SK-N-SH (cell line): ENCODE data around the gene AKAP6. TPM values are rescaled to one million over a fixed set of nuclear protein-coding genes. Genes with fewer than 3 reads are reported as not detected.

Experiments
- CTCF ChIA-PET: fragments of 300-600, 350-600 bp; formaldehyde crosslinking; extraction: SDS; loops from one replicate; lab custom pipeline; 2021; lab: Yijun Ruan, JAX
- POLR2A ChIA-PET: fragments of 350-600 bp; sonication (Branson Sonifier 250); formaldehyde crosslinking; extraction: SDS; loops from one replicate; lab custom pipeline; 2020; ENCODE audit warnings: antibody characterized with exemption, inconsistent platforms; lab: Yijun Ruan, JAX
- DNase-seq: peaks from one replicate; pipeline ENCODE4 v3.0.0; 2012
- H2AFZ ChIP-seq: fragments of 200-600 bp; sonication (generic); 2 replicates; pipeline ENCODE4 v1.8.1; 2016; ENCODE audit warnings: antibody characterized with exemption, mild to moderate bottlenecking, low read depth
- H3F3A ChIP-seq: fragments of 200-600 bp; sonication (generic); replicated peaks from 2 replicates; pipeline ENCODE3; 2016; ENCODE audit warnings: antibody characterized with exemption, mild to moderate bottlenecking; ENCODE audit not compliant: insufficient read depth
- H3K27ac ChIP-seq, 2 experiments: fragments of 200-500 bp in 1 of 2; fragments of 200-600 bp in 1 of 2; sonication (Bioruptor generic) in 1 of 2; sonication (generic), shearing (Covaris generic) in 1 of 2; 2 replicates each; pipeline versions ENCODE4 v1.5.1 to v1.6.1; 2014 to 2016; ENCODE audit warnings: low read depth in 2 of 2, inconsistent platforms in 1 of 2, low read length in 1 of 2, mild to moderate bottlenecking in 1 of 2, mixed read lengths in 1 of 2
- H3K27me3 ChIP-seq: fragments of 200-600 bp; sonication (generic), shearing (Covaris generic); 2 replicates; pipeline ENCODE4 v1.6.1; 2016; ENCODE audit warnings: mixed run types; ENCODE audit not compliant: insufficient read depth
- H3K36me3 ChIP-seq, 2 experiments: fragments of 200-500 bp in 1 of 2; fragments of 200-600 bp in 1 of 2; sonication (Bioruptor generic) in 1 of 2; sonication (generic) in 1 of 2; replicated peaks in 1 of 2; 2 replicates each; pipeline versions ENCODE3 to v1.5.1; 2014 to 2016; ENCODE audit warnings: low read length in 1 of 2, mild to moderate bottlenecking in 1 of 2; ENCODE audit not compliant: insufficient read depth in 2 of 2, control insufficient read depth in 1 of 2
- H3K4me1 ChIP-seq, 2 experiments: fragments of 200-500 bp in 1 of 2; fragments of 200-600 bp in 1 of 2; sonication (Bioruptor generic) in 1 of 2; sonication (generic), shearing (Covaris generic) in 1 of 2; 2 replicates each; pipeline versions ENCODE4 v1.5.1 to v1.6.1; 2014 to 2016; ENCODE audit warnings: low read depth in 1 of 2, low read length in 1 of 2, mixed run types in 1 of 2; ENCODE audit not compliant: insufficient read depth in 2 of 2, control insufficient read depth in 1 of 2
- H3K4me2 ChIP-seq: fragments of 200-600 bp; sonication (generic), shearing (Covaris generic); 2 replicates; pipeline ENCODE4 v1.6.1; 2017; ENCODE audit warnings: mixed run types
- H3K4me3 ChIP-seq, 2 experiments: fragments of 200-500 bp in 1 of 2; fragments of 200-600 bp in 1 of 2; sonication (Bioruptor generic) in 1 of 2; sonication (generic), shearing (Covaris generic) in 1 of 2; 2 replicates each; pipeline versions ENCODE4 v1.5.1 to v1.8.1; 2014 to 2016; ENCODE audit warnings: low read depth in 2 of 2, inconsistent platforms in 1 of 2, low read length in 1 of 2, mild to moderate bottlenecking in 1 of 2, mixed read lengths in 1 of 2, moderate library complexity in 1 of 2
- H3K79me2 ChIP-seq: fragments of 200-600 bp; sonication (generic); 2 replicates; pipeline ENCODE4 v1.8.1; 2017; ENCODE audit warnings: mild to moderate bottlenecking; ENCODE audit not compliant: insufficient read depth
- H3K9ac ChIP-seq: fragments of 200-600 bp; sonication (generic); 2 replicates; pipeline ENCODE4 v1.6.1; 2017; ENCODE audit warnings: mixed run types
- H3K9me2 ChIP-seq: fragments of 200-600 bp; sonication (generic); 2 replicates; pipeline ENCODE4 v1.6.1; 2017; ENCODE audit warnings: mixed run types
- H3K9me3 ChIP-seq: fragments of 200-600 bp; sonication (generic); 2 replicates; pipeline ENCODE4 v1.6.1; 2017; ENCODE audit warnings: mixed run types, mild to moderate bottlenecking, moderate library complexity
- H4K20me1 ChIP-seq: fragments of 200-600 bp; sonication (generic); 2 replicates; pipeline ENCODE4 v1.6.1; 2017; ENCODE audit warnings: mild to moderate bottlenecking, mixed run types; ENCODE audit not compliant: insufficient read depth
- EZH2phosphoT487 ChIP-seq: fragments of 200-600 bp; sonication (generic); IDR thresholded peaks from 2 replicates; pipeline ENCODE4 v1.6.1; 2017; ENCODE audit warnings: low read depth, mixed run types, mild to moderate bottlenecking, antibody characterized with exemption, moderate library complexity, borderline replicate concordance
- FOSL2 ChIP-seq: IDR thresholded peaks from 2 replicates; pipeline ENCODE4 v1.4.0; 2012; ENCODE audit warnings: low read depth, mild to moderate bottlenecking, moderate library complexity, borderline replicate concordance
- FOXJ3 ChIP-seq: sonication (generic); formaldehyde crosslinking; IDR thresholded peaks from 2 replicates; pipeline ENCODE4 v1.5.1; 2020; ENCODE audit warnings: mild to moderate bottlenecking, missing genetic modification reagents
- JUND ChIP-seq: IDR thresholded peaks from 2 replicates; pipeline ENCODE4 v1.4.0; 2012
- MAX ChIP-seq: IDR thresholded peaks from 2 replicates; pipeline ENCODE4 v1.4.0; 2012; ENCODE audit warnings: low read depth
- MEF2A ChIP-seq: IDR thresholded peaks from 2 replicates; pipeline ENCODE4 v1.4.0; 2012; ENCODE audit warnings: low read depth, borderline replicate concordance
- MXI1 ChIP-seq: IDR thresholded peaks from 2 replicates; pipeline ENCODE4 v1.6.1; 2012; ENCODE audit warnings: mild to moderate bottlenecking, low read depth, low read length, improper control_type of control experiment
- PBX3 ChIP-seq: IDR thresholded peaks from 2 replicates; pipeline ENCODE4; 2012
- POLR2AphosphoS5 ChIP-seq: IDR thresholded peaks from 2 replicates; pipeline ENCODE4 v1.6.1; 2012; ENCODE audit warnings: low read depth, low read length
- RAD21 ChIP-seq: IDR thresholded peaks from 2 replicates; pipeline ENCODE4 v1.6.1; 2012; ENCODE audit warnings: mild to moderate bottlenecking, low read length
- REST ChIP-seq: IDR thresholded peaks from 2 replicates; pipeline ENCODE4 v1.6.1; 2012; ENCODE audit warnings: mild to moderate bottlenecking, low read depth, low read length, moderate library complexity
- RFX5 ChIP-seq: IDR thresholded peaks from 2 replicates; pipeline ENCODE4 v1.6.1; 2012; ENCODE audit warnings: mild to moderate bottlenecking, improper control_type of control experiment, low read length
- TEAD4 ChIP-seq: IDR thresholded peaks from 2 replicates; pipeline ENCODE4 v1.4.0; 2012; ENCODE audit warnings: mild to moderate bottlenecking, borderline replicate concordance; ENCODE audit not compliant: insufficient read depth
- USF1 ChIP-seq: IDR thresholded peaks from 2 replicates; pipeline ENCODE4 v1.4.0; 2012; ENCODE audit warnings: low read depth, borderline replicate concordance
- YY1 ChIP-seq: IDR thresholded peaks from 2 replicates; pipeline ENCODE4 v1.4.0; 2012; ENCODE audit warnings: low read depth, mild to moderate bottlenecking
- WGBS: methylation state at CpG from one replicate; pipeline ENCODE4 v1.1.6; 2017; ENCODE audit warnings: low lambda C conversion rate; 5-methylcytosine and 5-hydroxymethylcytosine counted together
- polyA plus RNA-seq, 3 experiments: library from polyadenylated mRNA; depleted of rRNA; stranded (reverse); fragments of >200 nt; gene quantifications; 2 replicates each; pipeline ENCODE4 v1.2.3, GENCODE V29; 2012

AKAP6 gene
- polyA plus RNA-seq, 1 of the 3 experiments (the other 2 are of a cell fraction): 1.7 TPM

GRCh38 chr14:32531942-32532515, 202.9 kb downstream of the AKAP6 start:
- ChIA-PET POLR2A (no interaction called here), CTCF (interaction anchor here (1.3 kb wide), 1 partner anchor 18 kb away, joined by 4 read pairs; no protein-coding TSS in a partner anchor)
- TF ChIP-seq YY1 (no peak), REST (no peak), TEAD4 (no peak), FOSL2 (no peak), RAD21 (no peak), JUND (no peak), RFX5 (no peak), POLR2AphosphoS5 (no peak), EZH2phosphoT487 (no peak), MEF2A (no peak), FOXJ3 (CRISPR knock-in tag) (no peak), MXI1 (no peak), USF1 (no peak), MAX (no peak), PBX3 (no peak)
- DNase-seq: no peak
- no peaks in the 10 kb centered on the region for H3K27me3 ChIP-seq
- no peaks in the 10 kb centered on the region for H3K9me3 ChIP-seq
- 70% methylated on average over 2 of the region's 2 CpGs for WGBS
- H3F3A ChIP-seq: no peaks in the 10 kb centered on the region
- no peak overlapping the region for H3K9ac ChIP-seq
- no peak overlapping the region for H3K4me2 ChIP-seq
- H3K79me2 ChIP-seq: peaks cover 11% of the 10 kb centered on the region; the same call in 1 of the 2 replicates
- H3K4me1 ChIP-seq: no peaks in the 10 kb centered on the region
- no peak overlapping the region for H3K27ac ChIP-seq
- H3K4me3 ChIP-seq: no peak overlapping the region
- H3K36me3 ChIP-seq: peaks cover 4% of the 10 kb centered on the region in 2 experiments
- no peak overlapping the region for H2AFZ ChIP-seq
- H3K9me2 ChIP-seq: no peaks in the 10 kb centered on the region
- no peaks in the 10 kb centered on the region for H4K20me1 ChIP-seq
